Measurements from ENCODE around the gene UBR1. TPM values are rescaled to one million over a fixed set of nuclear protein-coding genes. Genes with fewer than 3 reads are reported as not detected.
"Not testable (repeated sequence)": the region's sequence is repeated elsewhere in the genome, so short reads cannot be mapped to it uniquely, and the experiment has no call there.

Gene UBR1
- polyA plus RNA-seq, 1 donor: 27.0 TPM

- no peak for DNase-seq
Measured at GRCh38 chr15:42903388-42904324, 202.2 kb downstream of the UBR1 start.

GRCh38 chr15:42893911-42894310 is 211.9 kb downstream of the UBR1 start:
- not testable (repeated sequence) for DNase-seq

Other genes with a start within 250 kb of the UBR1 start
- 15.5 TPM for gene TTBK2, start 185.3 kb downstream of the UBR1 start, polyA plus RNA-seq (ENCODE audit: insufficient read length)
- gene TMEM62, start 27.5 kb upstream of the UBR1 start, polyA plus RNA-seq (ENCODE audit: insufficient read length): 9.4 TPM
- gene CCNDBP1, start 79.4 kb upstream of the UBR1 start, polyA plus RNA-seq (ENCODE audit: insufficient read length): 39.9 TPM
- 2.5 TPM for gene EPB42, start 115.0 kb upstream of the UBR1 start, polyA plus RNA-seq (ENCODE audit: insufficient read length)
- 0.08 TPM for gene TGM5, start 160.9 kb upstream of the UBR1 start, polyA plus RNA-seq (ENCODE audit: insufficient read length)
- gene TGM7, start 196.2 kb upstream of the UBR1 start, polyA plus RNA-seq (ENCODE audit: insufficient read length): not detected
- 6.1 TPM for gene LCMT2, start 224.5 kb upstream of the UBR1 start, polyA plus RNA-seq (ENCODE audit: insufficient read length)